Parathyroid adenoma (tissue), 2 donors: Measurements from ENCODE around the gene PCDH8.

ENCODE experiments used
- H2AFZ ChIP-seq: fragments of 300-600 bp; sonication (generic); one replicate; pipeline ENCODE4 v1.7.0; 2017; ENCODE audit warnings: antibody characterized with exemption, mild to moderate bottlenecking
- H3K27ac ChIP-seq: fragments of 300-600 bp; sonication (generic); one replicate; pipeline ENCODE4 v1.7.0; 2017
- H3K27me3 ChIP-seq: fragments of 300-600 bp; sonication (generic); one replicate; pipeline ENCODE4 v1.7.0; 2017; ENCODE audit warnings: low read length; ENCODE audit not compliant: control insufficient read depth, insufficient read depth
- H3K36me3 ChIP-seq: fragments of 300-600 bp; sonication (generic); one replicate; pipeline ENCODE4 v1.7.0; 2017; ENCODE audit warnings: low read length; ENCODE audit not compliant: control insufficient read depth, insufficient read depth
- H3K4me1 ChIP-seq: fragments of 300-600 bp; sonication (generic); one replicate; pipeline ENCODE4 v1.7.0; 2017; ENCODE audit warnings: control low read depth
- H3K4me2 ChIP-seq: fragments of 300-600 bp; sonication (generic); one replicate; pipeline ENCODE4 v1.7.0; 2017; ENCODE audit warnings: low read length
- H3K4me3 ChIP-seq: fragments of 300-600 bp; sonication (generic); one replicate; pipeline ENCODE4 v1.7.0; 2017; ENCODE audit warnings: low read depth, low read length
- H3K79me2 ChIP-seq: fragments of 300-600 bp; sonication (generic); one replicate; pipeline ENCODE4 v1.7.0; 2017; ENCODE audit warnings: control low read depth
- H3K9ac ChIP-seq: fragments of 300-600 bp; sonication (generic); one replicate; pipeline ENCODE4 v1.7.0; 2017; ENCODE audit warnings: mild to moderate bottlenecking
- H3K9me3 ChIP-seq: fragments of 300-600 bp; sonication (generic); one replicate; pipeline ENCODE4 v1.7.0; 2017; ENCODE audit warnings: low read length; ENCODE audit not compliant: control insufficient read depth
- TF ChIP-seq, protein P1 (sequence below): fragments of 300-600 bp; sonication (generic); IDR thresholded peaks from one replicate; pipeline ENCODE4 v1.7.0; 2017; ENCODE audit warnings: antibody characterized with exemption, mild to moderate bottlenecking
- donor health status: primary hyperparathyroidism.

PCDH8 gene

DNA sequence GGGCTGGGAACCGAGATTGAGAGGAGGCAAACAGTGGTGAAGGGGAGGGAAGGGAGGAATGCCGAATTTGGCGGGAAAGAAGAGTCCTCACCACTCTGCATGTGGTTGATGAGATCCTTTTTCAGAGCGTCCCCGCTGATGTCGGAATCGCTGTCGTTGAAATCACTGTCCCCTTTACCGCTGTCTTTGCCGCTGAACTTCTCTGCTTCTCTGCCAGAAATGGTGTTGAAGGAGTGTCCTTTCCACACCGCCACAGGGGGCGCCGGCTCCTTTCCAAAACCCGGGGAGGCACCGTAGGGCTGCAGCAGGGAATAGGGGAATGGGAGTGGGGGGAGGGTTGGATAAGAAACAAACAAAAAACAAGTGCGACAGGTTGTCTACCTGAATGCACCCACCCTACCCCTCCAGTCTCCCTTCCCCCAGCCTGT lies 3.1 kb downstream of the PCDH8 start:
- Histone ChIP-seq H3K4me1 (peaks cover 4% of the 10 kb centered on the region), H3K79me2 (no peaks in the 10 kb centered on the region), H2AFZ (peak overlapping the region; percentile 28), H3K9ac (no peak overlapping the region), H3K4me2 (no peak overlapping the region), H3K36me3 (no peaks in the 10 kb centered on the region), H3K27me3 (peaks cover 3% of the 10 kb centered on the region), H3K9me3 (no peaks in the 10 kb centered on the region), H3K4me3 (no peak overlapping the region), H3K27ac (no peak overlapping the region)
- TF ChIP-seq, protein P1, sequence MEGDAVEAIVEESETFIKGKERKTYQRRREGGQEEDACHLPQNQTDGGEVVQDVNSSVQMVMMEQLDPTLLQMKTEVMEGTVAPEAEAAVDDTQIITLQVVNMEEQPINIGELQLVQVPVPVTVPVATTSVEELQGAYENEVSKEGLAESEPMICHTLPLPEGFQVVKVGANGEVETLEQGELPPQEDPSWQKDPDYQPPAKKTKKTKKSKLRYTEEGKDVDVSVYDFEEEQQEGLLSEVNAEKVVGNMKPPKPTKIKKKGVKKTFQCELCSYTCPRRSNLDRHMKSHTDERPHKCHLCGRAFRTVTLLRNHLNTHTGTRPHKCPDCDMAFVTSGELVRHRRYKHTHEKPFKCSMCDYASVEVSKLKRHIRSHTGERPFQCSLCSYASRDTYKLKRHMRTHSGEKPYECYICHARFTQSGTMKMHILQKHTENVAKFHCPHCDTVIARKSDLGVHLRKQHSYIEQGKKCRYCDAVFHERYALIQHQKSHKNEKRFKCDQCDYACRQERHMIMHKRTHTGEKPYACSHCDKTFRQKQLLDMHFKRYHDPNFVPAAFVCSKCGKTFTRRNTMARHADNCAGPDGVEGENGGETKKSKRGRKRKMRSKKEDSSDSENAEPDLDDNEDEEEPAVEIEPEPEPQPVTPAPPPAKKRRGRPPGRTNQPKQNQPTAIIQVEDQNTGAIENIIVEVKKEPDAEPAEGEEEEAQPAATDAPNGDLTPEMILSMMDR = peak; percentile 23

GRCh38 chr13:52844836-52845235 lies 3.6 kb downstream of the PCDH8 start:
- no peaks in the 10 kb centered on the region for H3K4me1 ChIP-seq
- TF ChIP-seq, protein P1 = no peak
- H3K9me3 ChIP-seq = no peaks in the 10 kb centered on the region
- H3K27ac ChIP-seq = no peak overlapping the region
- no peak overlapping the region for H3K4me2 ChIP-seq
- no peak overlapping the region for H2AFZ ChIP-seq
- H3K9ac ChIP-seq = no peak overlapping the region
- no peaks in the 10 kb centered on the region for H3K36me3 ChIP-seq
- H3K79me2 ChIP-seq = no peaks in the 10 kb centered on the region
- H3K27me3 ChIP-seq = peaks cover 3% of the 10 kb centered on the region
- no peak overlapping the region for H3K4me3 ChIP-seq

DNA sequence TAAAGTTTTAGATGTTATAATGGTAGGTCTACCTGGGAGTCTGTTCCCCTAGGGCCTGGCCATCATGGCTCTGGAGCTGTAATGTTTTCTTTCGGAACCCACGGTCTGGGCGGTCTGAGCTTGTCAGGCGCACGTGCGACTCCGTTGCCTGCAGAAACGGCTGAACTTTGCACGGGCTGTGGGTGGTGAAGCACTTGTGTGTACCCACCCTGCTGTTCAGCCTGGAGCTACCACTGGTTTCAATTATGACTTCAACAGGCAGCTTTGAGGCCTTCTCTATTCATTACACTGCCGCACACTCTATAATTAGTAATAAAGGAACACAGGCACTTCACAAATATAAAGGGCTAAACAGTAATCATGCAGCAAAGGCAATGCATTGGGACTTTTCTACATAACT lies 6.0 kb downstream of the PCDH8 start:
- peaks cover 3% of the 10 kb centered on the region for H3K27me3 ChIP-seq
- no peaks in the 10 kb centered on the region for H3K9me3 ChIP-seq
- H3K4me2 ChIP-seq = no peak overlapping the region
- H2AFZ ChIP-seq = no peak overlapping the region
- no peaks in the 10 kb centered on the region for H3K79me2 ChIP-seq
- H3K4me3 ChIP-seq = no peak overlapping the region
- no peaks in the 10 kb centered on the region for H3K4me1 ChIP-seq
- no peak overlapping the region for H3K27ac ChIP-seq
- TF ChIP-seq, protein P1 = no peak
- no peaks in the 10 kb centered on the region for H3K36me3 ChIP-seq
- no peak overlapping the region for H3K9ac ChIP-seq

DNA sequence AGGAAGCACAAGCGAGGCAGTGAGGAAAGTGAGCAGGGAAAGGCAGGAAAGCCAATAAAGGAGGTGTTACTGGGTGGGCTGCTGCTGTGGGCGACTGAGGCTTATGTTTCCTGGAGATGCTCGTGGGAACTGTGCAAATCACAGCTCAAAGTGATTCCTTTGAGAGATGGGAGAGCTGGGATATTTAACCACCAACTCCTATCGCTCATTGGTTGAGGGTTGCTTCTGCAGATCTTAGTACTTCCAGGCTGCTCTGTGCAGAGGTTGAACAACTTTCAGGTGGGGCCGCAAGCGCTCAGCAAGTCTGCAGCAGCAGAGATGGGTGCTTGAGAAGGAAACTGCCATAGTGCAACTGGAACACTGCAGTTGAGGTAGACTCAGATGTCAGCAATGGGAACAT lies 8.4 kb downstream of the PCDH8 start:
- Histone ChIP-seq H3K27me3 (no peaks in the 10 kb centered on the region), H3K4me2 (no peak overlapping the region), H3K27ac (no peak overlapping the region), H3K36me3 (no peaks in the 10 kb centered on the region), H3K4me3 (no peak overlapping the region), H3K4me1 (no peaks in the 10 kb centered on the region), H3K9me3 (no peaks in the 10 kb centered on the region), H2AFZ (no peak overlapping the region), H3K79me2 (no peaks in the 10 kb centered on the region), H3K9ac (no peak overlapping the region)
- TF ChIP-seq, protein P1 = no peak

DNA sequence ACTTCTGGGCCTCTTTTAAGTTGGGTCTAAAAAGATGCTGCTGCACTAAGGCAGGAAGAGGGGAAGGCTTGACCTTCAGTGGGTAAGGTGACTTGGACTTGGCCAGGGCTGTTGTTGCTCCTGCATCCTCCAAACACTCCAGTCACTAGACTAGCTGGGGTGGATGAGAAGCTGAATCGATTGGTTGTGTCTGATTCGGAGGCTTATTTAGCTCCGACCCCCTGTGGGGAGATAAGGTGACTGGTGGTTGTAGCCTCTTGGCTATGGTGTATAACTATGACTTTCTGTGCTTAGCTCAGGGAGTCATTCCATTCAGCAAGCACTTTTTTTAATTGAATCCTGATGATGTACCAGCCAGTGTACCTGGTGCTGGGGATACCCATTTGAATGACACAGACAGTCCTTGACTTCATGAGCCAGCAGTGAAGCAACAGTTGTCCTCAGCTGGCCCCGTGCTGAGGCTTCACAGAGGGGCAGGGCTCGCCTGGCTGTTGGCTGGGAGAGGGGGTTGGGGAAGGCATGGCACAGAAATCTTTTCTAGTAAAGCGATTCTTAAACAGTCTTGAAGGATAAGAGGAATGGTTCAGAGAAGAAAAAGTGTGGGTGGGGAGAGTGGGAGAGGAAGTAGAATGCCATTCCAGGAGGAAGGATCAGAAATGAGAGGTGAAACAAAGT lies 9.9 kb downstream of the PCDH8 start:
- TF ChIP-seq, protein P1 = no peak
- Histone ChIP-seq H3K9me3 (no peaks in the 10 kb centered on the region), H3K4me3 (no peak overlapping the region), H3K36me3 (no peaks in the 10 kb centered on the region), H3K4me1 (no peaks in the 10 kb centered on the region), H3K79me2 (no peaks in the 10 kb centered on the region), H3K27me3 (no peaks in the 10 kb centered on the region), H3K4me2 (no peak overlapping the region), H2AFZ (no peak overlapping the region), H3K9ac (no peak overlapping the region), H3K27ac (no peak overlapping the region)
